Common myeloid progenitor, CD34-positive (primary cell): ENCODE data around the gene UAP1L1.

Experiments
- CTCF ChIA-PET: fragments of 350-600 bp; sonication (Branson Sonifier 250); formaldehyde crosslinking; loops from one replicate; lab custom pipeline; 2021; ENCODE audit warnings: antibody characterized with exemption; lab: Charles Lee
- POLR2A ChIA-PET: fragments of 350-600 bp; sonication (Branson Sonifier 250); formaldehyde crosslinking; loops from one replicate; lab custom pipeline; 2021; ENCODE audit warnings: antibody characterized with exemption; lab: Charles Lee
- DNase-seq, 3 donors: peaks; one replicate each; pipeline versions ENCODE4 v3.0.0 to v3.0.0-alpha.2; 2013
- H3K27ac ChIP-seq, 2 experiments: 1 replicate in 1 of 2; 2 replicates in 1 of 2; pipeline ENCODE4 v1.7.0; 2013; ENCODE audit warnings: inconsistent platforms in 2 of 2, low read length in 2 of 2, mild to moderate bottlenecking in 2 of 2, low read depth in 1 of 2, moderate library complexity in 1 of 2; ENCODE audit not compliant: severe bottlenecking in 2 of 2, insufficient read depth in 1 of 2, poor library complexity in 1 of 2
- H3K27me3 ChIP-seq, 5 experiments: replicated peaks in 2 of 5; 1 replicate in 3 of 5; 2 replicates in 2 of 5; pipeline versions ENCODE4 v1.6.1 to v1.7.0; 2013; ENCODE audit warnings: low read length in 4 of 5, mild to moderate bottlenecking in 2 of 5, moderate library complexity in 2 of 5, inconsistent platforms in 1 of 5; ENCODE audit not compliant: insufficient read depth in 5 of 5, control insufficient read depth in 4 of 5
- H3K36me3 ChIP-seq, 4 experiments: 1 replicate in 2 of 4; 2 replicates in 2 of 4; pipeline versions ENCODE4 v1.6.1 to v1.7.0; 2013; ENCODE audit warnings: low read length in 3 of 4, control low read depth in 1 of 4, mild to moderate bottlenecking in 1 of 4; ENCODE audit not compliant: control insufficient read depth in 4 of 4, insufficient read depth in 4 of 4
- H3K4me1 ChIP-seq, 4 experiments: 1 replicate in 3 of 4; 2 replicates in 1 of 4; pipeline versions ENCODE4 v1.6.1 to v1.7.1; 2013; ENCODE audit warnings: low read length in 3 of 4, mild to moderate bottlenecking in 3 of 4, control low read depth in 1 of 4, inconsistent platforms in 1 of 4, moderate library complexity in 1 of 4; ENCODE audit not compliant: control insufficient read depth in 4 of 4, insufficient read depth in 4 of 4; ENCODE audit errors: control extremely low read depth in 1 of 4
- H3K4me3 ChIP-seq, 7 experiments: 1 replicate in 4 of 7; 2 replicates in 3 of 7; pipeline versions ENCODE4 v1.5.1 to v1.7.0; 2013; ENCODE audit warnings: mild to moderate bottlenecking in 7 of 7, low read length in 6 of 7, moderate library complexity in 6 of 7, inconsistent platforms in 2 of 7, low read depth in 2 of 7, control low read depth in 1 of 7; ENCODE audit not compliant: insufficient read depth in 4 of 7, control insufficient read depth in 1 of 7; ENCODE audit errors: extremely low read depth in 1 of 7
- H3K9me3 ChIP-seq, 5 experiments: 1 replicate in 4 of 5; 2 replicates in 1 of 5; pipeline versions ENCODE4 v1.6.1 to v1.7.1; 2013; ENCODE audit warnings: low read length in 4 of 5, mild to moderate bottlenecking in 2 of 5, inconsistent platforms in 1 of 5, low read depth in 1 of 5, moderate library complexity in 1 of 5; ENCODE audit not compliant: control insufficient read depth in 4 of 5, insufficient read depth in 2 of 5; ENCODE audit errors: control extremely low read depth in 1 of 5
- WGBS: methylation state at CpG from one replicate; pipeline ENCODE4 v1.1.5; 2013; ENCODE audit not compliant: insufficient coverage; 5-methylcytosine and 5-hydroxymethylcytosine counted together

Gene UAP1L1

DNA sequence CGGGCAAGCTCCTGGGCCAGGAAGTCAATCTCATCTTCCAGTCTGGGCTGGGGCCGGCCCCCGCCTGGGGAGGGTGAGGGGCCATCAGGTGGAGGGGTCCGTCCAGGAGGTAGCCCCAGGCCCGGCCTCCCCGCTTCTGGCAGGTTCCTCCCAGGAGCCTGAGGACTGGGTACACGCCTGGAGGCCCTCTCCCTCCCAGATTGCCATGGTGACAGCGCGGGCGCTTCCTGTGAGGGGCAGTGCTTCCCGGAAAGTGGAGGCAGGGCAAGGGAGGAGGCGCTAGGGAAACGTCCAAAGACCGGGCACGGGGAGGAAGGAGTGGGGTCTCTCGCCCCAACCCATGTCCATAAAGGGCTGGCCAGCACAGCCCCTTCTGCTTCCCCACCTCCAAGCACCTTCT lies 36.2 kb upstream of the UAP1L1 start:
- POLR2A ChIA-PET, result no interaction called here
- WGBS, result 76% methylated on average over 5 of the region's 16 CpGs
- H3K4me1 ChIP-seq, result peaks cover 0 to 44% (median 40%) of the 10 kb centered on the region in 4 experiments

DNA sequence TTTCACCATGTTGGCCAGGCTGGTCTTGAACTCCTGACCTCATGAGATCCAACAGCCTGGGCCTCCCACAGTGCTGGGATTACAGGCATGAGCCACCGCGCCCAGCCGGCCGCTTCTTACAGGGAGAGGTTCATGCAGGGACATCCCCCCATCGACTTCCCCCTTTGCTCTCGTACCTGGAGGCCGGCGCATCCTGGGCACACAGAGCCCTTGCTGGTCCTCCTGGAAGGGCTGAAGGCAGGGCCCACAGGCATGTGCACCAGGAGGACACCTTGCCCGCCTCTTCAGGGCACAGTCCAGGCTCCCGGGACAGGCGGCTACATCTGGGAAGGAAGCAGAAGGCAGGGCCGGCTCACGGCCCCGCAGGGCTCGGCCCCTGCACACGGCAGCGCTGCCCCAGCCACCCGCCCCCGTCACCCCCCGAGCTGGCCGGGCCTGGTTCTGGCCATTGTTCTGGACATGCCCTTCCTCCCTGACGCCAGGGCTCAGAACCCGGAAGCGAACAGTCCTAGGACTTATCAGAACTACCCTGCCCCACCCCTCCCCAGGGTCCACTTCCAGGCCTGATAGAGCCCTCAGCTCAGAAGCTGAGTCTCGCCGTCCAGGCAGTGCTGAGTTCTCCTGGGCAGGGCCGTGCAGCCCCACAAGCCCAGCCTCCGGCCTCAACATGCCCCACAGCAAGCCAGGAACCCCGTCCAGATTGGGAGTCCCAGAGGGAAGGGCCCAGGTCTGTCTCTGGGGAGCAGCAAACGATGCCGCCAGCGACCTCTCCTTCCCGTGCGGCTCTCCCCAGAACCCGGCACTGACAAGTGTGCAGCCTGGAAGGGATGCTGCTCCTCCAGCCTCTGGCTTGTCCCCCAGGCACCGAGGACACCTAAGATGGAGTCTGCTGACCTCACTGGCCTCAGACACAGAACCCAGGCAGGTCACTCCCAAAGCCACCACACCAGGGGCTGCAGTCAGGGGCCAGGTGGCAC lies 34.3 kb upstream of the UAP1L1 start:
- Histone ChIP-seq H3K27me3 (peaks cover 0 to 9% (median 3%) of the 10 kb centered on the region in 5 experiments), H3K27ac (no peak overlapping the region), H3K4me1 (peaks cover 0 to 53% (median 47%) of the 10 kb centered on the region in 4 experiments), H3K9me3 (no peaks in the 10 kb centered on the region), H3K4me3 (peak overlapping the region in 2 of 7 experiments; percentile 43 to 85), H3K36me3 (peaks cover 0 to 37% (median 23%) of the 10 kb centered on the region in 4 experiments)
- CTCF ChIA-PET, result interaction anchor here (1.2 to 2.6 kb wide), 3 partner anchors 8 to 15 kb away, joined by 3 to 25 read pairs (median 12); partner anchors contain the start of gene ABCA2
- WGBS, result 93% methylated on average over 24 of the region's 36 CpGs
- DNase-seq, result no peak
- POLR2A ChIA-PET, result no interaction called here

More for the DNA sequence above, 36.2 kb upstream of the UAP1L1 start:
- no peak overlapping the region for H3K4me3 ChIP-seq
- H3K27me3 ChIP-seq, result no peaks in the 10 kb centered on the region
- CTCF ChIA-PET, result interaction anchor here (1.1 to 8.5 kb wide), 3 partner anchors 17 to 27 kb away, joined by 3 to 109 read pairs (median 4); partner anchors contain the start of gene ABCA2
- no peaks in the 10 kb centered on the region for H3K9me3 ChIP-seq
- no peak overlapping the region for H3K27ac ChIP-seq
- no peak for DNase-seq
- H3K36me3 ChIP-seq, result peaks cover 0 to 45% (median 28%) of the 10 kb centered on the region in 4 experiments

DNA sequence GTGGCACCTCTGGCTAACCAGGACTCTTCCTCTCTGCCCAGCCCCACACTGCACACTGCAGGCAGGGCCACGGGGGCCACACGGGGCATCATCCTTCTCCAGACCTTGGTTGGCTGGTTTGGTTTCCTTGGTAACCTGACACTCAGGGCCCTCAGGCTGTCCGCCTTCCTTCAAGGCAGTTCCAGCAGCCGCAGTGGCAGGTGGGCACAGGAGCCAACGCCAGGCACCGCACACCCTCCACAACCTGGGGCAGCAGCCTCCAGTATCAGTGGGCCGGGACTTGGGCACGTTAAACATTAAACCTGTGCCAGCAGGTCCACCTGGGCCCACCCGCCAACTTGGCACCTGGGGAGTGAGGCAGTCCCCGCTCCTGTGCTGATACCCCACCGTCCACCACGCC lies 33.3 kb upstream of the UAP1L1 start:
- CTCF ChIA-PET, result interaction anchor here (1.3 to 2.6 kb wide), 4 partner anchors 9 to 46 kb away, joined by 3 to 25 read pairs (median 8); no protein-coding TSS in a partner anchor
- 74% methylated on average over 12 of the region's 12 CpGs for WGBS
- POLR2A ChIA-PET, result interaction anchor here (1.3 kb wide), 1 partner anchor 15 kb away, joined by 3 read pairs; no protein-coding TSS in a partner anchor

DNA sequence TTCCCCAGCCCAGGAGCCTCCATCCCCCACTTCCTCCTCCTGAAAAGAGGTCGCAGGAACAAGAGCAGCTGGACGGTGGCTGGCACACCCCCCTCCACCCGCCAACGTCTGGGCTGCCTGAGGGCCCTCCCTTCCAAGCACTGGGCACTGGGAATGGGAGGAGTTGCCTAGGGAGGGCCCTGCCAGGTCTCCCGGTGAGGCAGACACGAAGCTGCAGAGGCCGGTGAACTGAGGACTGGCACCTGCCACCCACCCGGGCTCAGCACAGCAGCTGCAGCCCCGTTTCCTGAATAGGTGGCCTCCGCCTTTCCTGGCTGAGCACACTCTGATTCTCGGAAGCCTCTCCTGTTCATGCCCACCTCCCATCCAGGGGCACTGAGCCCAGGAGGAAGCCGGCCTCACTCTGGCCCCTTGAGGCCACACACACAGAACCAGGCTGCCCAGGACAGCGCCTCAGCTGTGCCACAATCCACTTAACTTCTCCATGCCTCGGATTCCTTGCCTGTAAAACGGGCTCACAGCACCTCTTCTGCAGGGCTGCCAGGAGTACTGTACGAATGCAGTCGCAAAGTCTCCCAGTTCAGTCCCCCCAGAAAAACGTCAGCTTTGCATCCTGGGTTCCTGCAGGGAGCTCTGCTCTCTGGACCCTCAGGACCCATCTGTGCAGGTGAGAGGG lies 32.7 kb upstream of the UAP1L1 start:
- Histone ChIP-seq H3K4me1 (peaks cover 0 to 53% (median 48%) of the 10 kb centered on the region in 4 experiments), H3K36me3 (peaks cover 0 to 25% (median 12%) of the 10 kb centered on the region in 4 experiments), H3K27me3 (peaks cover 0 to 23% (median 6%) of the 10 kb centered on the region in 5 experiments), H3K27ac (peak overlapping the region in 1 of 2 experiments; percentile 43), H3K9me3 (no peaks in the 10 kb centered on the region), H3K4me3 (peak overlapping the region; percentile 15 to 85 (median 67))
- no peak for DNase-seq
- 13% methylated on average over 17 of the region's 18 CpGs for WGBS
- POLR2A ChIA-PET, result interaction anchor here (0.7 to 1.3 kb wide), 2 partner anchors 15 to 26 kb away, joined by 3 to 4 read pairs; partner anchors contain the start of gene SAPCD2
- CTCF ChIA-PET, result interaction anchor here (1.3 to 2.6 kb wide), 4 partner anchors 10 to 47 kb away, joined by 3 to 25 read pairs (median 8); no protein-coding TSS in a partner anchor

More for the DNA sequence above, 33.3 kb upstream of the UAP1L1 start:
- DNase-seq, result no peak
- no peaks in the 10 kb centered on the region for H3K9me3 ChIP-seq
- H3K4me3 ChIP-seq, result peak overlapping the region in 4 of 7 experiments; percentile 67 to 85 (median 74)
- H3K36me3 ChIP-seq, result peaks cover 0 to 31% (median 17%) of the 10 kb centered on the region in 4 experiments
- H3K4me1 ChIP-seq, result peaks cover 0 to 53% (median 47%) of the 10 kb centered on the region in 4 experiments
- H3K27me3 ChIP-seq, result peaks cover 0 to 17% (median 5%) of the 10 kb centered on the region in 5 experiments
- H3K27ac ChIP-seq, result peak overlapping the region in 1 of 2 experiments; percentile 43

DNA sequence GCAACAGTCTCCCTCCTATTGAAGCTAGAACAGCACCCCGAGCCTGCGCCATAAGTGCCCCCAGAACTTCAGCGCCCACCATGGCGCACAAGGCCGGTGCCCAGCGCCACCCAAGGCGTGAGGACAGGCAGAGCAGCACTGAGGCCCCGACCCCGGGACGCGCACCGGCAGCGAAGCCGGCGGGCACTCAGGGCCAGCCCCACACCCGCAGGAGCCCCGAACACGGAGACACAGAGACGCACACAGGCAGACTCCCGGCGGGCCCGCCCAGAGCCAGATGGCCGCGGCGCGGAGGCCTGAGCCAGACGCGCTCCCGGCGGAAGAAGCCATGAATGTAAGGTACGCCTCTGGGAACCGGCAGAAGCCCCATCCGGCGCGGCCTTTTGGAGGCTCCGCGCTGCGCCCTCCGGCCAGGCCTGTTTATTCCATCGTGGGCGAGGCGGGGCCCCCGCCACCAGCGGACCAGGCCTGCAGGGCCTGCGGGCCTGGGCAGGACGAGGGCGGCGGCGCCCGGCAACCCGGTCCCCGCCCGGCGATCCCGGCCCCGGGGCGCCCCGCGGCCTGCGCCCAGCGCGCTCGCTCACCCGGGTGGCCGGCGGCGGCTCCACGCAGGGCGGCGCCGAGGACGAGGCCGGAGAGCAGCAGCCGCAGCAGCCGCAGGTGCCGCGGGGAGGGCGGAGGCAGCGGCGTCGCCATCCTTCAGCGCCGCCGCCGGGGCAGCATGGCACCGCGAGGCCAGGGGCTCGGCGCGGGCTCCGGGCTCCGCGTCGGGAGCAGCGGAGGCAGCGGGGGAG lies 31.8 kb upstream of the UAP1L1 start:
- Histone ChIP-seq H3K4me1 (peaks cover 0 to 53% (median 48%) of the 10 kb centered on the region in 4 experiments), H3K36me3 (peaks cover 0 to 18% (median 8%) of the 10 kb centered on the region in 4 experiments), H3K27ac (no peak overlapping the region), H3K4me3 (peak overlapping the region; percentile 51 to 85 (median 73)), H3K9me3 (no peaks in the 10 kb centered on the region), H3K27me3 (peaks cover 0 to 32% (median 9%) of the 10 kb centered on the region in 5 experiments)
- 1% methylated on average over 81 of the region's 96 CpGs for WGBS
- DNase-seq, result peak in 1 of 3 donors; percentile 44
- POLR2A ChIA-PET, result interaction anchor here (1.3 to 1.6 kb wide), 2 partner anchors 11 to 16 kb away, joined by 3 to 4 read pairs; no protein-coding TSS in a partner anchor
- CTCF ChIA-PET, result interaction anchor here (0.7 to 2.6 kb wide), 7 partner anchors 8 to 70 kb away, joined by 3 to 48 read pairs (median 12); partner anchors contain the start of gene SAPCD2
